CD14-positive monocyte (primary cell): ENCODE data around the gene COQ3. TPM values are rescaled to one million over a fixed set of nuclear protein-coding genes. Genes with fewer than 3 reads are reported as not detected.

Source experiments
- DNase-seq, 3 donors: peaks; one replicate each; pipeline ENCODE4 v3.0.0-alpha.2; 2011 to 2022
- H2AFZ ChIP-seq: 2 replicates; pipeline ENCODE4 v1.6.0; 2012; ENCODE audit warnings: mild to moderate bottlenecking, low read depth, low read length, inconsistent platforms; ENCODE audit not compliant: insufficient read depth, poor library complexity, severe bottlenecking
- H3K27ac ChIP-seq, 2 donors: 1 replicate in 1 of 2; 2 replicates in 1 of 2; pipeline ENCODE4 v1.5.1; 2012 to 2013; ENCODE audit warnings: low read length in 2 of 2, control low read depth in 1 of 2, inconsistent platforms in 1 of 2, low read depth in 1 of 2, mild to moderate bottlenecking in 1 of 2
- H3K27me3 ChIP-seq, 2 donors: one replicate each; pipeline versions ENCODE4 v1.6.0 to v1.6.1; 2011 to 2013; ENCODE audit warnings: low read length in 2 of 2; ENCODE audit not compliant: control insufficient read depth in 2 of 2, insufficient read depth in 2 of 2
- H3K36me3 ChIP-seq, 2 donors: replicated peaks in 1 of 2; 1 replicate in 1 of 2; 2 replicates in 1 of 2; pipeline versions ENCODE4 v1.5.1 to v1.6.1; 2012 to 2013; ENCODE audit warnings: low read length in 2 of 2, control low read depth in 1 of 2, inconsistent platforms in 1 of 2, mild to moderate bottlenecking in 1 of 2; ENCODE audit not compliant: insufficient read depth in 2 of 2, control insufficient read depth in 1 of 2
- H3K4me1 ChIP-seq, 2 donors: 1 replicate in 1 of 2; 2 replicates in 1 of 2; pipeline versions ENCODE4 v1.5.1 to v1.6.1; 2012 to 2013; ENCODE audit warnings: low read length in 2 of 2, control low read depth in 1 of 2, inconsistent platforms in 1 of 2, mild to moderate bottlenecking in 1 of 2, moderate library complexity in 1 of 2; ENCODE audit not compliant: insufficient read depth in 2 of 2, control insufficient read depth in 1 of 2
- H3K4me2 ChIP-seq: replicated peaks from 2 replicates; pipeline ENCODE3; 2012; ENCODE audit warnings: low read length, moderate library complexity, mild to moderate bottlenecking; ENCODE audit not compliant: poor library complexity, severe bottlenecking; ENCODE audit errors: extremely low read depth
- H3K4me3 ChIP-seq, 3 experiments: fragments of 200-600 bp in 1 of 3; sonication (generic) in 1 of 3; replicated peaks in 1 of 3; 1 replicate in 2 of 3; 2 replicates in 1 of 3; pipeline ENCODE4 v1.5.1; 2011 to 2013; ENCODE audit warnings: low read length in 3 of 3, mild to moderate bottlenecking in 3 of 3, control low read depth in 2 of 3, low read depth in 2 of 3, inconsistent platforms in 1 of 3, moderate library complexity in 1 of 3
- H3K79me2 ChIP-seq: 2 replicates; pipeline ENCODE4 v1.6.0; 2012; ENCODE audit warnings: mild to moderate bottlenecking, control low read depth, inconsistent platforms, low read length, moderate library complexity; ENCODE audit not compliant: insufficient read depth
- H3K9ac ChIP-seq: 2 replicates; pipeline ENCODE4 v1.6.0; 2017; ENCODE audit warnings: low read length, mild to moderate bottlenecking; ENCODE audit not compliant: insufficient read depth, poor library complexity, severe bottlenecking
- H3K9me3 ChIP-seq, 2 donors: replicated peaks in 1 of 2; 1 replicate in 1 of 2; 2 replicates in 1 of 2; pipeline versions ENCODE4 v1.5.1 to v1.6.1; 2012 to 2013; ENCODE audit warnings: low read length in 2 of 2, control low read depth in 1 of 2; ENCODE audit not compliant: control insufficient read depth in 1 of 2, insufficient read depth in 1 of 2
- H4K20me1 ChIP-seq: 2 replicates; pipeline ENCODE4 v1.6.0; 2012; ENCODE audit warnings: mild to moderate bottlenecking, low read length, control low read depth, moderate library complexity; ENCODE audit not compliant: insufficient read depth
- H3K27ac Mint-ChIP-seq, 7 donors: one replicate each; pipeline ENCODE4 v1.8.0; 2020; ENCODE audit warnings: mild to moderate bottlenecking in 7 of 7, mixed read lengths in 7 of 7, moderate library complexity in 6 of 7, inconsistent platforms in 2 of 7
- H3K27me3 Mint-ChIP-seq, 3 donors: one replicate each; pipeline ENCODE4 v1.8.0; 2021 to 2022; ENCODE audit warnings: low read depth in 3 of 3, mild to moderate bottlenecking in 3 of 3, mixed read lengths in 3 of 3, moderate library complexity in 3 of 3, inconsistent platforms in 1 of 3
- H3K36me3 Mint-ChIP-seq, 2 donors: one replicate each; pipeline ENCODE4 v1.8.0; 2020; ENCODE audit warnings: mixed read lengths in 2 of 2, inconsistent platforms in 1 of 2, mild to moderate bottlenecking in 1 of 2
- H3K4me1 Mint-ChIP-seq: one replicate; pipeline ENCODE4 v1.8.0; 2020; ENCODE audit warnings: mild to moderate bottlenecking, mixed read lengths
- H3K4me3 Mint-ChIP-seq, 2 donors: one replicate each; pipeline ENCODE4 v1.8.0; 2020; ENCODE audit warnings: mild to moderate bottlenecking in 2 of 2, mixed read lengths in 2 of 2, moderate library complexity in 1 of 2
- H3K9me3 Mint-ChIP-seq, 7 donors: one replicate each; pipeline ENCODE4 v1.8.0; 2020 to 2022; ENCODE audit warnings: mixed read lengths in 7 of 7, mild to moderate bottlenecking in 6 of 7, moderate library complexity in 6 of 7, inconsistent platforms in 2 of 7
- WGBS: methylation state at CpG from one replicate; pipeline ENCODE4 v1.1.5; 2013; ENCODE audit warnings: missing lambda C conversion rate; ENCODE audit not compliant: insufficient coverage; 5-methylcytosine and 5-hydroxymethylcytosine counted together
- intact Hi-C, 2 donors: fragments of 100-400 bp; cut with micrococcal nuclease; formaldehyde crosslinking; loops; one replicate each; pipeline versions ENCODE4 v1.15.0 to v1.15.1; 2023
- polyA plus RNA-seq, 3 donors: library from polyadenylated mRNA; depleted of rRNA in 1 of 3; unstranded in 2 of 3; stranded (reverse) in 1 of 3; fragments of 300-500 nt in 2 of 3; fragments of >200 nt in 1 of 3; fragmentation: Illumina TruSeq in 2 of 3; gene quantifications; 1 replicate in 2 of 3; 2 replicates in 1 of 3; pipeline ENCODE4 v1.2.3, GENCODE V29; 2012 to 2021
- TF ChIP-seq, protein P1 (sequence below): fragments of 200-600 bp; IDR thresholded peaks from one replicate; pipeline ENCODE4 v1.8.0; 2022; ENCODE audit warnings: antibody characterized with exemption, mild to moderate bottlenecking

COQ3 gene
- polyA plus RNA-seq, 3 donors, result 1.5 to 2.3 (median 1.6) TPM

- intact Hi-C loops, result no loop called here
- Histone ChIP-seq H3K79me2 (no peaks in the 10 kb centered on the region), H3K4me3 (no peak overlapping the region), H3K9me3 (no peaks in the 10 kb centered on the region), H3K36me3 (no peaks in the 10 kb centered on the region), H2AFZ (no peak overlapping the region), H3K9ac (no peak overlapping the region), H4K20me1 (no peaks in the 10 kb centered on the region), H3K27me3 (no peaks in the 10 kb centered on the region), H3K4me1 (no peaks in the 10 kb centered on the region), H3K4me2 (no peak overlapping the region), H3K27ac (no peak overlapping the region)
- no peaks in the 10 kb centered on the region for H3K4me1 Mint-ChIP-seq
- 78% methylated on average over 1 of the region's 1 CpG for WGBS
- no peaks in the 10 kb centered on the region for H3K36me3 Mint-ChIP-seq
- no peak for DNase-seq
- H3K4me3 Mint-ChIP-seq, result no peak overlapping the region
- H3K9me3 Mint-ChIP-seq, result peaks cover 0 to 3% (median 0%) of the 10 kb centered on the region in 7 donors
- H3K27ac Mint-ChIP-seq, result no peak overlapping the region
- TF ChIP-seq, protein P1, sequence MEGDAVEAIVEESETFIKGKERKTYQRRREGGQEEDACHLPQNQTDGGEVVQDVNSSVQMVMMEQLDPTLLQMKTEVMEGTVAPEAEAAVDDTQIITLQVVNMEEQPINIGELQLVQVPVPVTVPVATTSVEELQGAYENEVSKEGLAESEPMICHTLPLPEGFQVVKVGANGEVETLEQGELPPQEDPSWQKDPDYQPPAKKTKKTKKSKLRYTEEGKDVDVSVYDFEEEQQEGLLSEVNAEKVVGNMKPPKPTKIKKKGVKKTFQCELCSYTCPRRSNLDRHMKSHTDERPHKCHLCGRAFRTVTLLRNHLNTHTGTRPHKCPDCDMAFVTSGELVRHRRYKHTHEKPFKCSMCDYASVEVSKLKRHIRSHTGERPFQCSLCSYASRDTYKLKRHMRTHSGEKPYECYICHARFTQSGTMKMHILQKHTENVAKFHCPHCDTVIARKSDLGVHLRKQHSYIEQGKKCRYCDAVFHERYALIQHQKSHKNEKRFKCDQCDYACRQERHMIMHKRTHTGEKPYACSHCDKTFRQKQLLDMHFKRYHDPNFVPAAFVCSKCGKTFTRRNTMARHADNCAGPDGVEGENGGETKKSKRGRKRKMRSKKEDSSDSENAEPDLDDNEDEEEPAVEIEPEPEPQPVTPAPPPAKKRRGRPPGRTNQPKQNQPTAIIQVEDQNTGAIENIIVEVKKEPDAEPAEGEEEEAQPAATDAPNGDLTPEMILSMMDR, result no peak
- peaks cover 10 to 17% (median 10%) of the 10 kb centered on the region in 3 donors for H3K27me3 Mint-ChIP-seq
Measured at GRCh38 chr6:99362678-99363268, 31.2 kb downstream of the COQ3 start.

GRCh38 chr6:99359800-99360199, 34.2 kb downstream of the COQ3 start:
- H2AFZ ChIP-seq, result no peak overlapping the region
- no CpG with 5 or more reads among the region's 1 CpG for WGBS
- H3K36me3 Mint-ChIP-seq, result no peaks in the 10 kb centered on the region

More at GRCh38 chr6:99359800-99360199, 34.2 kb downstream of the COQ3 start:
- H3K4me2 ChIP-seq, result no peak overlapping the region
- peaks cover 9 to 36% (median 11%) of the 10 kb centered on the region in 3 donors for H3K27me3 Mint-ChIP-seq
- H3K79me2 ChIP-seq, result no peaks in the 10 kb centered on the region
- H4K20me1 ChIP-seq, result no peaks in the 10 kb centered on the region
- no peak overlapping the region for H3K9ac ChIP-seq
- H3K4me1 ChIP-seq, result no peaks in the 10 kb centered on the region
- TF ChIP-seq, protein P1, result no peak
- H3K27me3 ChIP-seq, result peaks cover 0 to 3% of the 10 kb centered on the region in 2 donors
- no peaks in the 10 kb centered on the region for H3K4me1 Mint-ChIP-seq
- H3K9me3 Mint-ChIP-seq, result peaks cover 0 to 3% (median 0%) of the 10 kb centered on the region in 7 donors
- no peak overlapping the region for H3K4me3 ChIP-seq
- H3K36me3 ChIP-seq, result no peaks in the 10 kb centered on the region
- H3K4me3 Mint-ChIP-seq, result no peak overlapping the region
- H3K9me3 ChIP-seq, result no peaks in the 10 kb centered on the region
- no peak overlapping the region for H3K27ac ChIP-seq
- DNase-seq, result no peak
- no peak overlapping the region for H3K27ac Mint-ChIP-seq
- intact Hi-C loops, result no loop called here
